Renal cortex interstitium (tissue), 11 donors: Measurements from ENCODE around the gene SARNP. TPM values are rescaled to one million over a fixed set of nuclear protein-coding genes. Genes with fewer than 3 reads are reported as not detected.
"Not testable (repeated sequence)": the region's sequence is repeated elsewhere in the genome, so short reads cannot be mapped to it uniquely, and the experiment has no call there.

Experiments used
- DNase-seq, 11 donors: peaks; one replicate each; pipeline ENCODE4 v3.0.0-alpha.2; 2013; ENCODE audit warnings: low read depth in 9 of 11, low spot score in 4 of 11; ENCODE audit errors: extremely low read depth in 1 of 11
- polyA plus RNA-seq, 3 donors: library from polyadenylated mRNA; unstranded; fragments of 120-200 nt; gene quantifications; one replicate each; pipeline ENCODE4 v1.2.1, GENCODE V29; 2013; ENCODE audit not compliant: insufficient read length in 3 of 3

The SARNP gene
- polyA plus RNA-seq, 3 donors = 97.2 to 143 (median 119) TPM

DNA sequence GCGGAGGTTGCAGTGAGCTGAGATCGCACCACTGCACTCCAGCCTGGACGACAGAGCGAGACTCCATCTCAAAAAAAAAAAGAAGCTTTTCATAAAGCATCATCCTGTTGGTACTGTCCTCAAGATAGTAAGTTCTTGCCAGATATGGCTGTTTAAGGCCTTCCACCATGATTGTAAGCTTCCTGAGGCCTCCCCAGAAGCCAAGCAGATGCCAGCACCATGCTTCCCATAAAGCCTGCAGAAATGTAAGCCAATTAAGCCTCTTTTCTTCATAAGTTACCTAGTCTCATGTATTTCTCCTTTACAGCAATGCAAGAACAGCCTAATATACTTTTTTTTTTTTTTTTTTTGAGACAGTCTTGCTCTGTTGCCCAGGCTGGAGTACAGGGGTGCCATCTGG, 58.9 kb downstream of the SARNP start:
- not testable (repeated sequence) for DNase-seq

DNA sequence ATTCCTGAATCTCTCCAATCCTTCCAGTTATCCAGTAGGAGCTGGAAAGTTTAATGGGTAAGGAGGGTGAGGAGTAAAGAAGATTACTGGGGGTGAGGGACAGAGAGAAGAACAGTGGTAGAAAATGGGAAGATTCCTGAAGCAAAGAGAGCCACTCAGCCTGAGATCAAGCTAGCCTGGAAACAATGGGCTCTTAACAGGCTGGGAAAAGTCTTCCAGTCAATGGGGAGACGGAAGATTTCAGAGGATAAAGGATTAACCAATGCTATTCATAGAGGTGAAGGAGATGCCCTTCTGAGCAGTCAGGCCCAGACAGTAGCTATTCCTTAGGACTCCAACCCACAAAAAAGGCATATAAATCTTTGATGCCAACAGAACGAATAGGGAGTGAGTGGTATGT, 59.8 kb downstream of the SARNP start:
- no peak for DNase-seq

- no peak for DNase-seq
Observed at GRCh38 chr12:55755246-55755645, 62.3 kb downstream of the SARNP start.

DNA sequence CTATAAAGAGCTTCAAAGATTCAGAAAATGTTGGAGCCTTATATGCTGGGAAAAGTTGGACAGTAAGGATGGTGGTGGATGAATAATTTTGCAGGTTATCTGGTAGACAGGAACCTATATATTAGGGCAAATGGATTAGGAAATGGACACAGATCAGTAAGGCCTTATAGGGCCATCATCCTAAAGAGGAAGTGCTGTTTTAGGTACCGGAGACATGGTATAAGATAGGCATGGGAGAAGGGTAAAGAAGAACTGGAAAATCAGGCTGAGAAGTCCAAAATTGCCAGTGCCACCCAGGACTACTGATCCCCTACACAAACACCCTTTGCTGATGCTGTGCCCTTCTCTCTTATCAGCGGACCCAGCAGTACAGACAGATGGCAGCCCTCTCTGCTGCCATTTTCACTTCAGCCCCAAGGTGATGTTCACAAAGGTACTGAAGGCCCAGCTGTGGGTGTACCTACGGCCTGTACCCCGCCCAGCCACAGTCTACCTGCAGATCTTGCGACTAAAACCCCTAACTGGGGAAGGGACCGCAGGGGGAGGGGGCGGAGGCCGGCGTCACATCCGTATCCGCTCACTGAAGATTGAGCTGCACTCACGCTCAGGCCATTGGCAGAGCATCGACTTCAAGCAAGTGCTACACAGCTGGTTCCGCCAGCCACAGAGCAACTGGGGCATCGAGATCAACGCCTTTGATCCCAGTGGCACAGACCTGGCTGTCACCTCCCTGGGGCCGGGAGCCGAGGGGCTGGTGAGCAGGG, 69.1 kb downstream of the SARNP start:
- no peak for DNase-seq

- DNase-seq = no peak
Observed at GRCh38 chr12:55746913-55747231, 70.7 kb downstream of the SARNP start.

- no peak for DNase-seq
Observed at GRCh38 chr12:55746174-55746912, 71.2 kb downstream of the SARNP start.

- peak in 5 of 11 donors; percentile 71 to 86 (median 79) for DNase-seq
Observed at GRCh38 chr12:55745361-55746173, 72.0 kb downstream of the SARNP start.

- no peak for DNase-seq
Observed at GRCh38 chr12:55744340-55745030, 73.0 kb downstream of the SARNP start.

DNA sequence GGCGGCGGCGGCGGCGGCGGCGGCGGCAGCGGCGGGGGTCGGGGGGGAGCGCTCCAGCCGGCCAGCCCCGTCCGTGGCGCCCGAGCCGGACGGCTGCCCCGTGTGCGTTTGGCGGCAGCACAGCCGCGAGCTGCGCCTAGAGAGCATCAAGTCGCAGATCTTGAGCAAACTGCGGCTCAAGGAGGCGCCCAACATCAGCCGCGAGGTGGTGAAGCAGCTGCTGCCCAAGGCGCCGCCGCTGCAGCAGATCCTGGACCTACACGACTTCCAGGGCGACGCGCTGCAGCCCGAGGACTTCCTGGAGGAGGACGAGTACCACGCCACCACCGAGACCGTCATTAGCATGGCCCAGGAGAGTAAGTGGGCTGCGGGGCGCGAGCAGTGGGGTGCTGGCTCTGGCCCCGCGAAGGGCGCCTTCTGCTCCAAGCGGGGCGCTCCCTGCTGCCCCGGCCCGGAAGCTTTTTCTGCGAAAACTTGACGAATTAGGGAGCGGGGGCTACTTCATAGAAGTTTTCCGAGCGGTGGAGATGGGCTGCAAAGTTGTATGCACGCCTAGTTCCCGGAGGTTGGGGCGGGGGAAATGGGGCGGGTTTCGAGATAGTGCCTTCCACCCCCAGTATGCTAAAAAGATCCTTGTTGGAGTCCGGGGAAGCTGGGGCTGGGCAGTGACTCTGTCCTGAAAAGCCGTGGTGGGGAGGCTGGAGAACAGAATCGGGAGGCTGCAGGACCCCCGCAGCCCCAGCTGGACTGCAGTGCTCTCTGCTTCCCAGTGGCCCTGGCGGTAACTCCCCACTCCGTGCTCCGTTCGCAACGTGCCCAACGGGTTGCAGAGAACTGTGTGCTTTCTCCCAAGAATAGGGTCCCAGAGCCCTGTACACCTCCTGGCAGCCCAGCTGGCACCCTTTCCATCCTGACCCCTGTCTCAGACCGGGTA, 73.9 kb downstream of the SARNP start:
- peak in 2 of 11 donors; percentile 56 to 61 for DNase-seq

GRCh38 chr12:55742719-55743405, 74.7 kb downstream of the SARNP start, which contains the start of gene GDF11:
TSS of gene GDF11 (plus strand) at chr12:55743122. CDS start at chr12:55743317, 195 bp downstream.
- DNase-seq = peak in 5 of 11 donors; percentile 77 to 86 (median 82)

DNA sequence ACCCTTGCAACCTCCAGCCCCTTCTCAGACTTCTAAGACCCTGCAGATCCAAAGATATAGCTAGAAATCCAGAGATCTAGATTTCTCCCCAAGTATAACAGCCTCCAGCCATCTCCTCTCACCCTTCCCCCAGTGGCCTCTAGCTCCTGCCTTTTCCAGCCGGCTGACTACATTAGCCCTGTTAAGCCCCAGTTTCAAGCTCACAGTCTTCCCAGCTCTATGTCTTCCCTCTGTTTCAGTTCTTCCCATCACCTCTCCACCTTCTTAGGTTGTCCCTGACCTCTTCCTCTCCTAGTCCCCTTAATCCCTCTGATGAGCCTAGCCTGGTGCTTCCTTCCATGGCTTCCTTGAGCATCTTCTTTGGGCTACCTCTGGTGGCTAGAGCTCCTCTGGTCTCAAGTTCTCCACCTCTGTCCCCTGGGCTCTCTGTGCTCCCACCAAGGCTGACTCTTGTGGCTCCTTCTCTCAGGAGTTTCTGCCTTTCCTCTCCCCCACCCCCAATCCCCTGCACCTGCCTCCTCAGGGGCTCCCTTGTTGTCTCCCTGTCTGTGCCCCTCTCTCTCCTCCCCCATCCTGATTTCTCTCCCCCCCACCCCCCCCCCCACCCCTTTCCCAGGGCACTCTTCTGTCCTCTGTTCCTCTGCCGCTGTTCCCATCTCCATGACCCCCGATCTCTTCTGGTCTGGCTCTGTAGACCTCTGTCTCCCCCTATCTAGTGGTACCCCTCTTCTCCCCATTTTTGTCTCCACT, 75.4 kb downstream of the SARNP start:
- DNase-seq = no peak

GRCh38 chr12:55739025-55739378, 78.5 kb downstream of the SARNP start:
- no peak for DNase-seq

- DNase-seq = peak in 6 of 11 donors; percentile 86 to 94 (median 90)
Observed at GRCh38 chr12:55738123-55739024, 79.2 kb downstream of the SARNP start.

- DNase-seq = no peak
Observed at GRCh38 chr12:55737581-55738122, 79.9 kb downstream of the SARNP start.

- DNase-seq = peak in 1 of 11 donors; percentile 72
Observed at GRCh38 chr12:55736780-55737580, 80.5 kb downstream of the SARNP start.
